K562 (cell line): ENCODE data around the gene PSORS1C2. TPM values are rescaled to one million over a fixed set of nuclear protein-coding genes. Genes with fewer than 3 reads are reported as not detected.

Experiments
- ATAC-seq: fragments of 200-7000 bp; cut with Tn5 transposase; 3 replicates; pipeline ENCODE4 v1.9.1; 2020; ENCODE audit warnings: moderate library complexity
- BruUV-seq: library from RNA; stranded (reverse); fragments of 400-500 nt; replicated peaks from 2 replicates; lab custom pipeline; 2021; lab: Mats Ljungman, UMichigan
- CTCF ChIA-PET: fragments of 300-600 bp; formaldehyde crosslinking; extraction: SDS; loops from one replicate; lab custom pipeline; 2021; ENCODE audit warnings: low intra/inter-chr PET ratio; lab: Yijun Ruan, JAX
- POLR2A ChIA-PET: fragments of 300-600, 350-650 bp; sonication (Branson Sonifier 250); formaldehyde crosslinking; extraction: SDS; loops from one replicate; lab custom pipeline; 2021; ENCODE audit warnings: antibody characterized with exemption, inconsistent platforms; lab: Yijun Ruan, JAX
- DNase-seq, 4 experiments: peaks; one replicate each; pipeline versions ENCODE4 v3.0.0 to v3.0.0-alpha.2; 2011 to 2018; ENCODE audit warnings: low spot score in 3 of 4, mixed read lengths in 3 of 4; ENCODE audit errors: extremely low read depth in 1 of 4
- FAIRE-seq: peaks from 2 replicates; lab custom pipeline; 2011; peaks lifted over from hg19 to GRCh38; lab: Jason Lieb, UNC
- H2AFZ ChIP-seq: 2 replicates; pipeline ENCODE4 v1.6.0; 2011; ENCODE audit warnings: low read depth, low read length, control low read depth, inconsistent platforms
- H3K27ac ChIP-seq: fragments of 200-600 bp; 3 replicates; pipeline ENCODE4 v1.8.0; 2011; ENCODE audit warnings: low read depth, mild to moderate bottlenecking, control low read depth, inconsistent platforms, low read length, moderate library complexity, mixed read lengths; ENCODE audit errors: extremely low read depth
- H3K27me3 ChIP-seq, 2 experiments: fragments of 300-600 bp in 1 of 2; 2 replicates in 1 of 2; 3 replicates in 1 of 2; pipeline versions ENCODE4 v1.6.0 to v1.8.0; 2011; ENCODE audit warnings: inconsistent platforms in 2 of 2, low read length in 2 of 2, mild to moderate bottlenecking in 1 of 2, mixed read lengths in 1 of 2, moderate library complexity in 1 of 2; ENCODE audit not compliant: control insufficient read depth in 2 of 2, insufficient read depth in 2 of 2
- H3K36me3 ChIP-seq: fragments of 300-600 bp; 3 replicates; pipeline ENCODE4 v1.8.0; 2011; ENCODE audit warnings: mild to moderate bottlenecking, low read length, inconsistent platforms; ENCODE audit not compliant: control insufficient read depth, insufficient read depth
- H3K4me1 ChIP-seq, 2 experiments: fragments of 200-600 bp in 1 of 2; replicated peaks in 1 of 2; 2 replicates in 1 of 2; 3 replicates in 1 of 2; pipeline versions ENCODE4 v1.5.1 to v1.8.0; 2011; ENCODE audit warnings: inconsistent platforms in 2 of 2, low read length in 2 of 2, mild to moderate bottlenecking in 1 of 2, mixed read lengths in 1 of 2, moderate library complexity in 1 of 2; ENCODE audit not compliant: control insufficient read depth in 2 of 2, insufficient read depth in 2 of 2
- H3K4me2 ChIP-seq: 2 replicates; pipeline ENCODE4 v1.6.1; 2011; ENCODE audit warnings: low read length, control low read depth, inconsistent platforms, mixed read lengths; ENCODE audit not compliant: insufficient read depth
- H3K4me3 ChIP-seq: fragments of 200-600 bp; sonication (generic), shearing (Covaris generic); 2 replicates; pipeline ENCODE4 v1.5.1; 2016; ENCODE audit warnings: control low read depth, inconsistent platforms
- H3K79me2 ChIP-seq: fragments of 200-600 bp; 3 replicates; pipeline ENCODE4 v1.8.0; 2011; ENCODE audit warnings: low read length, inconsistent platforms; ENCODE audit not compliant: control insufficient read depth, insufficient read depth
- H3K9ac ChIP-seq, 2 experiments: 2 replicates each; pipeline versions ENCODE4 v1.6.0 to v1.6.1; 2011; ENCODE audit warnings: low read depth in 2 of 2, low read length in 2 of 2, control low read depth in 1 of 2, inconsistent platforms in 1 of 2, mild to moderate bottlenecking in 1 of 2, mixed read lengths in 1 of 2; ENCODE audit not compliant: insufficient read depth in 1 of 2
- H3K9me1 ChIP-seq: one replicate; pipeline ENCODE4 v1.6.0; 2011; ENCODE audit warnings: inconsistent platforms, mild to moderate bottlenecking, low read length, moderate library complexity; ENCODE audit not compliant: control insufficient read depth, insufficient read depth
- H3K9me3 ChIP-seq: replicated peaks from 2 replicates; pipeline ENCODE4 v1.5.1; 2011; ENCODE audit warnings: low read depth, low read length, inconsistent platforms; ENCODE audit not compliant: control insufficient read depth, insufficient read depth
- H4K20me1 ChIP-seq: replicated peaks from 2 replicates; pipeline ENCODE4 v1.6.1; 2011; ENCODE audit warnings: low read length, inconsistent platforms, mixed read lengths; ENCODE audit not compliant: control insufficient read depth, insufficient read depth
- ATF2 ChIP-seq: sonication (generic); formaldehyde crosslinking; IDR thresholded peaks from 2 replicates; pipeline ENCODE4 v1.8.1; 2022; ENCODE audit warnings: missing genetic modification reagents
- BCL6 ChIP-seq: fragments of 250-450 bp; sonication (Bioruptor Pico); IDR thresholded peaks from 2 replicates; pipeline ENCODE4 v1.4.0; 2020
- CAMTA2 ChIP-seq: fragments of 250-450 bp; sonication (Bioruptor Pico); conservative IDR thresholded peaks from 2 replicates; pipeline ENCODE4 v1.5.1; 2022
- FOSL1 ChIP-seq: fragments of 200-800 bp; sonication (Bioruptor generic); conservative IDR thresholded peaks from 2 replicates; pipeline ENCODE4 v1.6.1; 2016; ENCODE audit warnings: missing genetic modification characterization, missing compliant biosample characterization
- GABPB2 ChIP-seq: fragments of 250-450 bp; sonication (Bioruptor Pico); conservative IDR thresholded peaks from 2 replicates; pipeline ENCODE4 v1.5.1; 2021; ENCODE audit warnings: mild to moderate bottlenecking
- SAFB ChIP-seq: fragments of 200-400 bp; formaldehyde crosslinking; IDR thresholded peaks from 2 replicates; pipeline ENCODE4 v1.6.1; 2017; ENCODE audit warnings: low read depth, low read length, borderline replicate concordance
- SIN3B ChIP-seq: fragments of 450-650 bp; IDR thresholded peaks from 2 replicates; pipeline ENCODE4 v1.6.1; 2017; ENCODE audit warnings: low read depth, mild to moderate bottlenecking, moderate library complexity
- SRSF7 ChIP-seq: fragments of 200-400 bp; formaldehyde crosslinking; optimal IDR thresholded peaks from 2 replicates; pipeline ENCODE3; 2017; ENCODE audit warnings: mild to moderate bottlenecking, low read depth, low read length
- THAP7 ChIP-seq: fragments of 250-450 bp; sonication (Bioruptor Pico); IDR thresholded peaks from 2 replicates; pipeline ENCODE4 v1.5.0; 2021
- WHSC1 ChIP-seq: IDR thresholded peaks from one replicate; pipeline ENCODE4 v1.6.1; 2012; ENCODE audit warnings: low read length, control low read depth, inconsistent platforms
- ZNF175 ChIP-seq: fragments of 200-800 bp; sonication (Bioruptor generic); IDR thresholded peaks from 2 replicates; pipeline ENCODE4 v1.6.1; 2016; ENCODE audit warnings: low read depth, mild to moderate bottlenecking, missing genetic modification characterization, missing compliant biosample characterization
- ZNF347 ChIP-seq: fragments of 450-650 bp; formaldehyde crosslinking; IDR thresholded peaks from 2 replicates; pipeline ENCODE4 v1.4.0; 2020; ENCODE audit warnings: low read depth, mild to moderate bottlenecking, moderate library complexity
- ZNF511 ChIP-seq: sonication (generic); formaldehyde crosslinking; IDR thresholded peaks from 2 replicates; pipeline ENCODE4 v1.8.0; 2022; ENCODE audit warnings: mild to moderate bottlenecking, missing genetic modification reagents
- ZNF785 ChIP-seq: fragments of 250-450 bp; sonication (Bioruptor Pico); IDR thresholded peaks from 2 replicates; pipeline ENCODE4 v1.4.0; 2020; ENCODE audit warnings: mild to moderate bottlenecking
- WGBS: fragments of 100-300 bp; shearing (Covaris generic); methylation state at CpG from one replicate; pipeline ENCODE4 v1.1.6; 2016; ENCODE audit warnings: low coverage, mixed read lengths; ENCODE audit not compliant: insufficient coverage; ENCODE audit errors: missing lambda C conversion rate; 5-methylcytosine and 5-hydroxymethylcytosine counted together
- in situ Hi-C: fragments of 300-500 bp; cut with MboI; formaldehyde crosslinking; loops from 4 replicates; pipeline ENCODE4 v1.15.0; 2018; ENCODE audit warnings: inconsistent platforms, mixed read lengths
- intact Hi-C: fragments of 100-400 bp; cut with micrococcal nuclease; formaldehyde crosslinking; loops from 2 replicates; pipeline ENCODE4 v1.14.2; 2022
- polyA plus RNA-seq, 8 experiments: library from polyadenylated mRNA; depleted of rRNA in 4 of 8; stranded (reverse) in 5 of 8; unstranded in 3 of 8; fragments of >200 nt; fragmentation: Nextera tagmentation in 2 of 8; fragmentation: Illumina TruSeq in 1 of 8; extraction: Ambion mirVana in 2 of 8; extraction: Trizol in 1 of 8; gene quantifications; 2 replicates each; pipeline versions ENCODE4 v1.2.1 to v1.2.3, GENCODE V29; 2011 to 2014; ENCODE audit warnings: inconsistent platforms in 1 of 8, missing spikeins in 1 of 8
- total RNA-seq, 7 experiments: library from RNA; depleted of rRNA in 6 of 7; stranded (reverse); fragments of >200 nt in 6 of 7; fragmentation: Illumina TruSeq in 2 of 7; extraction: Trizol in 2 of 7; gene quantifications; 2 replicates each; pipeline versions ENCODE4 v1.2.1 to v1.2.3, GENCODE V29; 2011 to 2021; ENCODE audit warnings: low replicate concordance in 1 of 7

Gene PSORS1C2
- total and polyA plus RNA-seq, 9 of the 15 experiments (the other 6 are each of a cell fraction or from before 2014, with no cell fraction given), result not detected

DNA sequence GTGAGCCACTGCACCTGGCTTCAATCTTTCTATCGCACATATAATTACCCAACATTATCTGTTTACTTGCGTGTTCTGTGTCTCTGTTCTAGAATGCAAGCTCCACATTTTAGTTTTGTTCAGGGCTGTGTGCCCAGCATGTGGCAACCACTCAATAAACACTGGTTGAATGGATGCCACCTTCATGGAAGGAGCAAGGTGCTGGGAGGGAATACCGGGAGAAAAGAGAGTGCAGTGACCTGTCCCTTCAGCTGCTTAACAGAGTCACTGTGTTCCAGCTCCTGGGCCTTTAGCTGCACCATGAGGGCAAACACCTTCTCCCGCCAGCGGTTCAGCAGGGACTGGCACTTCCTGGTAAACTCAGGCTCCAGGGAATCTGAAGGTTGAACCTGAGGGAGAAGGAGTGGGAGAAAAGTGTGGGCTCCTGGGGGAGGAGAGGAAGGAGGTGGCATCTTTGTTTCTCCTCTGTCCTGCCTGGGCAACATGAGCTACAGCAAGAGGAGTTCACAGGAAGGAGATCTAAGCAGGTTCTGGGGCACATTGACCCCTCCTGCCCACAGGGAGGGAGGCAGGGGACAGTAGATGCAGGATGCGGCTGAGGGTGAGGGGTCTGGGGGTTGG is 11.1 kb upstream of the PSORS1C2 start:
- Histone ChIP-seq H3K79me2 (no peaks in the 10 kb centered on the region), H2AFZ (no peak overlapping the region), H3K4me3 (no peak overlapping the region), H3K36me3 (peaks cover 54% of the 10 kb centered on the region; the same call in 2 of the 3 replicates), H3K9ac (peak overlapping the region in 1 of 2 experiments; percentile 4; a peak in 1 of 4 replicates), H3K4me2 (no peak overlapping the region), H3K27me3 (no peaks in the 10 kb centered on the region), H4K20me1 (no peaks in the 10 kb centered on the region), H3K9me1 (no peaks in the 10 kb centered on the region), H3K9me3 (no peaks in the 10 kb centered on the region), H3K4me1 (peaks cover 0 to 7% of the 10 kb centered on the region in 2 experiments; a peak in 1 of 5 replicates), H3K27ac (no peak overlapping the region)
- CTCF ChIA-PET, result no interaction called here
- POLR2A ChIA-PET, result interaction anchor here (1.2 to 1.3 kb wide), 2 partner anchors 8 to 9 kb away, joined by 4 to 5 read pairs; no protein-coding TSS in a partner anchor
- ATAC-seq, result no peak
- WGBS, result 91% methylated on average over 6 of the region's 6 CpGs
- no peak for FAIRE-seq
- intact Hi-C loops, result no loop called here
- DNase-seq, result no peak
- no TSS peak for BruUV-seq
- in situ Hi-C loops, result no loop called here
- TF ChIP-seq ZNF175 (CRISPR knock-in tag) (no peak), WHSC1 (no peak), SIN3B (no peak), SAFB (no peak)

- Histone ChIP-seq H3K36me3 (peaks cover 55% of the 10 kb centered on the region; the same call in 2 of the 3 replicates), H3K27me3 (no peaks in the 10 kb centered on the region), H3K9me3 (no peaks in the 10 kb centered on the region), H3K9me1 (no peaks in the 10 kb centered on the region), H3K4me2 (no peak overlapping the region), H3K27ac (no peak overlapping the region), H3K4me1 (peaks cover 0 to 4% of the 10 kb centered on the region in 2 experiments; a peak in 2 of 5 replicates), H3K4me3 (no peak overlapping the region), H2AFZ (no peak overlapping the region), H3K79me2 (no peaks in the 10 kb centered on the region), H4K20me1 (no peaks in the 10 kb centered on the region; the same call in 1 of the 2 replicates), H3K9ac (peak overlapping the region in 1 of 2 experiments; percentile 78; a peak in 1 of 4 replicates)
- in situ Hi-C loops, result no loop called here
- 96% methylated on average over 9 of the region's 10 CpGs for WGBS
- ChIA-PET CTCF (interaction anchor here (0.8 kb wide), 1 partner anchor 9 kb away, joined by 3 read pairs; no protein-coding TSS in a partner anchor), POLR2A (interaction anchor here (0.8 to 2.6 kb wide), 7 partner anchors 10 to 313 kb away, joined by 3 to 7 read pairs (median 3); partner anchors contain the start of genes CCHCR1 and TCF19)
- BruUV-seq, result no TSS peak
- intact Hi-C loops, result no loop called here
- FAIRE-seq, result no peak
- DNase-seq, result no peak
- no peak for ATAC-seq
- no peak for TF ChIP-seq ZNF511 (CRISPR knock-in tag)
- TF ChIP-seq SRSF7, result no peak
- TF ChIP-seq FOSL1 (tag), result no peak
- no peak for TF ChIP-seq THAP7
- no peak for TF ChIP-seq ZNF347 (CRISPR knock-in tag)
- no peak for TF ChIP-seq BCL6 (CRISPR knock-in tag)
- no peak for TF ChIP-seq CAMTA2 (CRISPR knock-in tag)
- no peak for TF ChIP-seq ZNF785 (CRISPR knock-in tag)
- no peak for TF ChIP-seq ATF2 (CRISPR knock-in tag)
- TF ChIP-seq GABPB2 (CRISPR knock-in tag), result no peak
Observed at GRCh38 chr6:31145386-31145785, 6.5 kb upstream of the PSORS1C2 start.
